HG03045 (cell line): ENCODE data around the gene SLC9A5.

Experiments
- ATAC-seq: cut with Tn5 transposase; IDR thresholded peaks from one replicate; pipeline ENCODE4 v1.9.1; 2021; ENCODE audit warnings: mild to moderate bottlenecking, moderate library complexity; ENCODE audit not compliant: unreplicated experiment

SLC9A5 gene

DNA sequence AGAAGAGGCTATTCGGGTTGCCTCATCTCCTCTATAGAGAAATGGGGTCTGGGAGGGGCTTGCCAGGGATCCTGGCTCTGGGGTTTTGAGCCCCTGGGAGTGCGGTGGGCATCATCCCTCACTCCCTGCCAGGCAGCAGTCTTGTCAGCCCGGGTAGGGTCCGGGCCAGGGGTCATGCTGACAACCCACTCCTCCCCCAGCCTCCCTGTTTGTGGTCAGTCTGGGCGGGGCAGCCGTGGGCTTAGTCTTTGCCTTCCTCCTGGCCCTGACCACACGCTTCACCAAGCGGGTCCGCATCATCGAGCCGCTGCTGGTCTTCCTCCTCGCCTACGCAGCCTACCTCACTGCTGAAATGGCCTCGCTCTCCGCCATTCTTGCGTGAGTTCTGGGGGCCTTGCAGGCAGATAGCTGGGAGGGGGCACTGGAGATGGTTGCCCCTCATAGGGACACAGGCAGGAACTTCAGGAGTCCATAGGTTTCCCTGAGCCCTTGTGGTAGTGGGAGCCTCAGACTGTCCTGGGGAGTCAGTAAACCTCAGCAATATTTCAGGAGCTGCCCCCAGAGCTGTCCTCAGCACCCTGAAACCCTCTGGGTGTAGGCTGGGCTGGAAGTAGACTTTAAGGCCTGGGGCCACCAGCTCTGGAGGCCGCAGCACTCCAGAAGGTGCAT, 6.9 kb downstream of the SLC9A5 start:
- ATAC-seq: no peak

DNA sequence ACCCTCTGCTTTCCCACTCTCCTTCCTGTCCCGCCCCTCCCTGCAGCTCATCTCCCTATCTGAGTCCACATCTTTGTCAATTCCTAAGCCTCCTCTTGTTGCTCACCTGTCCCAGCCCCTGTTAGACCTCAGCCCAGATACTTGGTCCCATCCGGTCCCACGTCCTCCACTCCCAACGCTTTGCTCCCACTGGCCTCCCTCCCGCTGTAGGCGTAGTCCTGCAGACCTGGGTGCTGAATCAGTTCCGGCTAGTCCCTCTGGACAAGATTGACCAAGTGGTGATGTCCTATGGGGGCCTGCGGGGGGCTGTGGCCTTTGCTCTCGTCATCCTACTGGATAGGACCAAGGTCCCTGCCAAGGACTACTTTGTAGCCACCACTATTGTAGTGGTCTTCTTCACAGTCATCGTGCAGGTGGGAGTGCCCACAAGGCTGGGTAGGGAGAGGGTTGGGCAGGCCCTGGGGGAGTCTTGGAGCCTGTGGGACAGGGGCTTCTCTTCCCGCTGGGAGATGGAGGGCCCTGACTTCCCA, 8.0 kb downstream of the SLC9A5 start:
- ATAC-seq: no peak

- no peak for ATAC-seq
Measured at GRCh38 chr16:67257486-67258160, 8.8 kb downstream of the SLC9A5 start.

- ATAC-seq: no peak
Measured at GRCh38 chr16:67258161-67258835, 9.5 kb downstream of the SLC9A5 start.

GRCh38 chr16:67259705-67260104, 10.9 kb downstream of the SLC9A5 start:
- no peak for ATAC-seq

GRCh38 chr16:67260426-67261063, 11.8 kb downstream of the SLC9A5 start:
- ATAC-seq: no peak

GRCh38 chr16:67263201-67263600, 14.4 kb downstream of the SLC9A5 start:
- ATAC-seq: no peak

GRCh38 chr16:67264277-67264676, 15.5 kb downstream of the SLC9A5 start:
- no peak for ATAC-seq

DNA sequence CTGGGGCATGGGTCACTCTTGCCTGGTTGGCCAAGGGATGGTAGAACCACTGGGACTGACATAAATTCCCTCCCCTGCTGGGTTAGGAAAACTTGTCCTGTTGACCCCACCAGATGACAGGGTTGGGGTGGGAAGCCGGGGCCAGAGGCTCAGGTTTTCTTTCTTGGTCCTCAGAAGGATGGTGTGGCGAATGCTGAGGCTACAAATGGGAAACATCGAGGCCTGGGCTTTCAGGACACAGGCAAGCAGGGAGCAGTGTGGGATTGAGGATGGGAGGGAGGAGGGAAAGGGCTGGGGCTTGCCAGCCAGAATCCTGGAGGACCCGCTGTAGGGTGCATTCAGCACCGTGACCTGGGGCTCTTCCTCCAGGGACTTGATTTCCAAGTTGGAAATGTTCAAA, 16.1 kb downstream of the SLC9A5 start:
- no peak for ATAC-seq

DNA sequence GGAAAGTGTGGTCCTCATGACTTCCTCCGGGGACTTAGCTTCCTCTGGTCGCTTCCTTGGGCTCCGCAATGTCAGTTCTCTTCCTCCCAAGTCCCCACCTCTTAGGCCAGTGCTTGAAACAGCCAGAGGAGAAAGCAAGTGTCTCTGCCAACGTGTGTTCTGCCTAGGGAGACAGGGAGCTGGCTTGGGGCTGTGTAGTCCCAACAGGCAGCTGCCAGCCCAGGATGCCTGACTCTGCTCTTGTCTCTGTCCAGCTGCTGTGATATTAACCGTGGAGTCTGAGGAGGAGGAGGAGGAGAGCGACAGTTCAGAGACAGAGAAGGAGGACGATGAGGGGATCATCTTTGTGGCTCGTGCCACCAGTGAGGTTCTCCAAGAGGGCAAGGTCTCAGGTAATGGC, 17.1 kb downstream of the SLC9A5 start:
- no peak for ATAC-seq

- no peak for ATAC-seq
Measured at GRCh38 chr16:67268136-67268579, 19.4 kb downstream of the SLC9A5 start.

GRCh38 chr16:67269766-67270165, 21.0 kb downstream of the SLC9A5 start:
- ATAC-seq: no peak

GRCh38 chr16:67270931-67271338, 22.2 kb downstream of the SLC9A5 start:
- no peak for ATAC-seq

DNA sequence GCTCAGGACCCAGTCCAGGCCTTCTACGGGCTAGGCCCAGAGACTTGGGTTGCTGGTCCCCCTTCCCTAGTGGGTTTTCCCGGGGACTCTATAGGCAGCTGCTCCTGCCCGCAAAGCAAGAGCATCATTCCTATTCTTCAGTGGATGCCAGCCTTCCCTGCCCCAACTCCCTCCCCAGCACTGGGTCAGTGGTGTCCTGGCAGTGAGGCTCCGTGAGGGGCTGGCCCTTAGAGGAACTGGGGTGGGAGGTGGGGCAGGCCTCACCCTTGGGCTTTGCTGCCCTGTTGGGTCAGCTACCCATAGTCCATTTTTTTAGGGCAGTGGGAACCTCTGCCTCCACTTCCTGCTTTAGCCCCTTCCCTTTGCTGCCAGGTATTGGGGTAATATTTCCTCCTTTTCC, 22.7 kb downstream of the SLC9A5 start:
- no peak for ATAC-seq

GRCh38 chr16:67275321-67275720, 26.5 kb downstream of the SLC9A5 start:
- no peak for ATAC-seq

DNA sequence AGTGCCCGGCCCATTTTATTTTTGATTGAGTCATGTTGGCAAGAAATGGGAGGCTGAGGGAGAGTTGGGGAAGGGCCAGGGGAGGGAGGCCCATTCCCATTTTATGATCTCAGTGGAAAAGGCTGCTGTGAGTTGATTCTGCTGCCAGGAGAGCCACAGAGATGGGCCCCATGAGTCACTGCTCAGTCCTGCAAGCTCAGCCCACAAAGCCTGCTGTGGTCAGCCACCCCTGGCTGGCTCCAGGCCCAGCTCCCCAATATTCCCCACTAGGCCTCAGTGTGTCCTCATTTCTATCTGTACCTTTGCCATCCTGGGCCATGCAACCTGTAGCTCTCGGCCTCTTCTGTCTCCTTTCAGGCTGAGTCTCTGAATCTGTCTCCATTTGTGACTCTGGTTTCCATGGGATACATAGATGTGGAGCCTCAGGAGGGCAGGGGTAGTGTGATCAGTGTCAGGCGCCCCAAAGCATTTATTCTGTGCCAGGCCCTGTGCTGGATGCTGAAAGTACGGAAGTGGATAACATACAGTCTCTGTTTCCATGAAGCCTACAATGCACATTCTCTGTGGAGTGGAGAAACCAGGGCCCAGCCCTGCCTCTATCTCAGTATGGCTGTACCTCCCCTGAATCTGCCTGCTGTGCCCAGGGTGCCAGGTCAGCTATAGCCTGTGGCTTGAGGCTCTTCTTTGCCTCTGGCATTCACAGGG, 28.7 kb downstream of the SLC9A5 start:
- no peak for ATAC-seq

GRCh38 chr16:67277999-67278772, 29.4 kb downstream of the SLC9A5 start:
- ATAC-seq: no peak

- peak; percentile 40 for ATAC-seq
Measured at GRCh38 chr16:67278773-67279295, 30.1 kb downstream of the SLC9A5 start.

DNA sequence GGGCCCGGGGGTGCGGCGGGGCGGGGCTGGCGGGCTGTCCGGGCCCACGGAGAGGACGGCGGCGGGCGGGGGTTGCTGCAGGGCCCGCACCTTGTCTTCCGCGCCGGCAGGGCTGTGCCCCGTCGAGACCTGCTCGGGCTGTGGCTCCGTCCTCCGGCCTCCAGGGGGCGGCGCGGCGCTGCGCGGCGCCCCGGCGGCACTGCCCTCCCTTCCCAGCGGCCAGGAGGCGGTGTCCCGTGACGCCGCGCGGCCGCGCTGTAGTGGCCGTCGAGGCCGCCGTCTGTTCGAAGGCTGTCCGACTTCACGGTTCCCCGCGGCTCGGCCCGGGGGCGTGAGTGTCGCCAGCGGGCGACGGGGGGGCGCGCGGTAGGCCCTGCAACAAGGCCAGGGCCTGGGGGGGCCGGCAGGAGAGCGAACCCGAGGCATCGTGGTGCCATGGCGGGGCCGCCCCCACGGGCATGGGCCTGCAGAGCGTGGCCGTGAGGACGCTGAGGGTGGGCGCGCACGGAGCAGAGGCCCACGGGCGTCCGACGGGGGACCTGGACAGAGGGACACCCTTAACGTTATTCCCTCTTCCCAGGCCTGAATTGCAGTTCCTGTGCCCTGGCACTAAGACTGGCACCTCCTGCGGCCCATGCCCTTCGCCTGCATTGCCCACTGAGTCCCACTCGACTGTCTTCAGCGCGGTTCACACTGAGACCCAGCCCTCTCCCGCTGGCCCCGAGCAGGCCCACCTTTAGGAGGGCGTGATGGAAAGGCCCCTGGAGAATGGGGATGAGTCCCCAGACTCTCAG, 30.7 kb downstream of the SLC9A5 start, which contains the start of gene PLEKHG4:
Gene PLEKHG4 (plus strand): TSS at position 237 of the 794 bp plus-strand sequence. CDS start 513 bp downstream, at position 750.
- peak; percentile 69 for ATAC-seq
